Lower leg skin (tissue), 3 donors: ENCODE results near the gene CHID1.

ENCODE experiments used
- POLR2A ChIP-seq, 2 donors: fragments of 450-650 bp; IDR thresholded peaks; one replicate each; pipeline ENCODE4 v1.6.1; 2016 to 2017; ENCODE audit warnings: antibody characterized with exemption in 2 of 2, mild to moderate bottlenecking in 1 of 2, moderate library complexity in 1 of 2
- TF ChIP-seq, protein P1 (sequence below), 3 donors: fragments of 450-650 bp; IDR thresholded peaks; one replicate each; pipeline ENCODE4 v1.5.1; 2016; ENCODE audit warnings: antibody characterized with exemption in 3 of 3, mild to moderate bottlenecking in 3 of 3, moderate library complexity in 2 of 3

DNA sequence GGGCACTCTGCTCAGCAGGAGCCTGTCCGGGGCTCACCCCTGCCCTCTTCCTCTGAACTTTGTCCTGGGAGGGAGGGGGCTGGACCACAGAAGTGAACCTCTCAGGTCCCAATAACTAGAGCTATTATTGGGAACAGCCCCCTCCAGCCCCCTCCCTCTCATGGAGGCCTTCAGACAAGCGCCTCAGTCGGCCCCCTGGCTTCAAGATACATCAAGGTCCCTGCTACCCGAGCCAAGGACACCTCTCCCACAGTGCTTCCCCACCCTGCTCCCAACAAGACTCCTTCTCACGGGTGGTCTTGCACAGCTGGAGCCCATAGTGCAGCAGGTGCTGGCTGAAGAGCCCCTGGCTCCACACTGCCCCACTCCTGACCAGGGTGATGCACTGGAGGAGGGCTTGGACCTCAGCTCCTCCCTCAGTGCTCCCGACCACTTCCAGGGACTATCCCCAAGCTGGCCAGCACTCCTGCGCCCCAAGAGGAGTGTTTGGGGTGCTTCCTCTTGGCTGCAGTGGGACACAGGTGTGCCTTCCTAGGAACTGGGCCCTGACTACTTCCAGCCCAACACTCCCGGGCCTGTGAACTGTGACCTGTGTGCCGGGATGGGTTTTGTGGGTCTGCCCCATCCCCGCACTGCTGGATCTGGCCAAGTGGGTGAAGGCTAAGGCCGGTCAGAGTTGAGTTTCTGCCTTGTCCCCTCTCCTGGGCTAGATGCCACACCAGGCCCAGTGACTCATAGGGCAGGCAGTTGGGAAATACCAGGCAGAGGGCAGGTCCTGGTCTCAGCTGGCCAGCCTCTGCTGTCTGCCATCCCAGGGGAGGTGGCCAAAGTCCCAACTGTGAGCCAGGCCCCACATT, 89.7 kb downstream of the CHID1 start:
- TF ChIP-seq POLR2A (IDR thresholded peaks at IDR 0.05), result no peak
- TF ChIP-seq, protein P1, sequence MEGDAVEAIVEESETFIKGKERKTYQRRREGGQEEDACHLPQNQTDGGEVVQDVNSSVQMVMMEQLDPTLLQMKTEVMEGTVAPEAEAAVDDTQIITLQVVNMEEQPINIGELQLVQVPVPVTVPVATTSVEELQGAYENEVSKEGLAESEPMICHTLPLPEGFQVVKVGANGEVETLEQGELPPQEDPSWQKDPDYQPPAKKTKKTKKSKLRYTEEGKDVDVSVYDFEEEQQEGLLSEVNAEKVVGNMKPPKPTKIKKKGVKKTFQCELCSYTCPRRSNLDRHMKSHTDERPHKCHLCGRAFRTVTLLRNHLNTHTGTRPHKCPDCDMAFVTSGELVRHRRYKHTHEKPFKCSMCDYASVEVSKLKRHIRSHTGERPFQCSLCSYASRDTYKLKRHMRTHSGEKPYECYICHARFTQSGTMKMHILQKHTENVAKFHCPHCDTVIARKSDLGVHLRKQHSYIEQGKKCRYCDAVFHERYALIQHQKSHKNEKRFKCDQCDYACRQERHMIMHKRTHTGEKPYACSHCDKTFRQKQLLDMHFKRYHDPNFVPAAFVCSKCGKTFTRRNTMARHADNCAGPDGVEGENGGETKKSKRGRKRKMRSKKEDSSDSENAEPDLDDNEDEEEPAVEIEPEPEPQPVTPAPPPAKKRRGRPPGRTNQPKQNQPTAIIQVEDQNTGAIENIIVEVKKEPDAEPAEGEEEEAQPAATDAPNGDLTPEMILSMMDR (IDR thresholded peaks at IDR 0.05), result no peak
